NCI-H146 (cell line): ENCODE results near the gene OPHN1.

Source experiments
- DNase-seq: peaks from one replicate; lab custom pipeline; 2025; lab: John Stamatoyannopoulos, UW

The OPHN1 gene

DNA sequence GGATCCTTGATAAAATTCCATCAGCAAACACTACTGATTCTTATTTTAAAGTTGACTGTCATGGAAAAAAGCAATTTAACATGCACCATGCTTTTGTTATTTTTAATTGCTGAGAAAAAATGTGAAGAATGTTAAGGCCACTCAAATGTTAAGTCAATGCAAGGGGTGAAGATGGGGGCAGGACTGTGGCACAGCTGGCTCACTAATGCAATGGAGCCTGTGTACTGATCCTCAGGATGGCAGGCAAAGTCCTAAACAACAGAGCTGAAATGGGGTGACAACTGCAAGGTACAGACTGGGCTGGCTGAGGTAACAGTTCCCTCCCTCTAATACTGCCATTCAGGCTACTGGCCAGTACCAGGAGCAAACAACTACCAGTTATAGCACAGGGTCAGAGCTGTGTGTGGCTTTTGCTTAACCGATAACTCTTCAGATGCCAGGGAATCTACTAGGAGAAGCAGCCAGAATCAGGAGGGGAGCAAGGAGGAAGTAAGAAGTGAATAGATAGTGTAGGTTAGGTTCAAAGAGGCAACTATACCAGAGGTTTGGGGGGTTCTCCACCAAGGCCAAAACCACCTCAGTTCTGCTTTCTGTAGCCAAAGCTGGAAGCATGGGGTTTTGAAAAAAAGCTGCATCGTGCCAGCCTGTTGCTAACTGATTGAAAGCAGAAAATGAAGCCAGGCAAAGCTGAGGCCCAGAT lies 372.6 kb downstream of the OPHN1 start:
- DNase-seq = no peak

- DNase-seq = no peak
Observed at GRCh38 chrX:68059469-68059868, 373.8 kb downstream of the OPHN1 start.

- no peak for DNase-seq
Observed at GRCh38 chrX:68049466-68049865, 383.8 kb downstream of the OPHN1 start.

DNA sequence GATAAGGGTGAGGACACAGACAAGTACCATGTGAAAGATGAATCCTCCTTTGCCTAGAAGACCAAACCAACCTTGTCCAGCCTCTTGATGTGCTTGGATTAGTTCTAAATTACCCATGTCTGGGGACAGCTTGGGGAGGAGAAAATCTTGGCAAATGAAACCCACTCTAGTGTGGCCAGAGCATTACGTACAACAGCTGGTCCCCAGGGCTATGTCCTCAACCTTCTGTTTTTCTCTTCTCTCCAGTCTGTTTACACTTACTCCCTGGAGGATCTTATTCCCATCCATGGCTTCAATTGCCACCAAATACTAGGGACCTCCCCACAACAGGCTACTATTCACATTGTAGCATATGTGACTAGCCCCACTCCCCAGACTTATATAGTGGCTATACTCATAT lies 384.5 kb downstream of the OPHN1 start:
- DNase-seq = no peak

- DNase-seq = no peak
Observed at GRCh38 chrX:68045008-68045577, 388.2 kb downstream of the OPHN1 start.

GRCh38 chrX:68043713-68044438 lies 389.4 kb downstream of the OPHN1 start:
- no peak for DNase-seq

- no peak for DNase-seq
Observed at GRCh38 chrX:68041110-68041509, 392.2 kb downstream of the OPHN1 start.

GRCh38 chrX:68018248-68019203 lies 414.8 kb downstream of the OPHN1 start:
- no peak for DNase-seq

- no peak for DNase-seq
Observed at GRCh38 chrX:67998540-67998939, 434.8 kb downstream of the OPHN1 start.
